ENCODE measurements around the gene GPC6.

The GPC6 gene

DNA sequence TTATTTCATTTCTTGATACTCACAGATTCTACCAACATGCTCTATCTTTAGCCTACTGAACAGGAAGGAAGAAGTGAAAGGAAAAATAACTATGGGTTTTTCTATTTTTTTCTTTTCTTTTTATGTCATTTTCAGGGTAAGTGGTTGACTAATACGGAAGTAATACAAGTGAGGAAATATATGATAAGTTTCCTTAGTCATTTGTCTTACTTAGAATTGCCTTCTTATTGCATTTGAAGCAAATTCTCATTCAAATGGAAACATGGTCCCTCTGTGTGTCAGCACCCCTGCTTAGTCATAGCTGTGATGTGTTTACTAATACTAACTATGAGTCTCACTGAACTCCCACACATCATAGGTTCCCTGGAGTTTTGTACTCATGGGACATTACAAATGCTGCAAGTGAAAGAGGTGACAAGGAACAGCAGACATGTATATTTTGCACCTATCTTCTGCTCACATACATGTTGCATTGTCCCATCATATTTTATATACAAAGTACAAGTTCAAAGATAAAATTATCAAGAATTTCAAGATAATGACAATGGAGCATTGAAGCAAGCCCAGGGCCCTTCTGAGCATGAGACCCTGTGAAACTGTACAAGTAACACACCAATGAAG, 1192.8 kb downstream of the GPC6 start:
- H2AFZ ChIP-seq (ENCODE audit: low read length) = no peak overlapping the region
- H3K36me3 ChIP-seq (replicated peaks; ENCODE audit: insufficient read depth, low read length) = no peaks in the 10 kb centered on the region
- no peak for DNase-seq
- no peaks in the 10 kb centered on the region for H3K9me2 ChIP-seq (replicated peaks; ENCODE audit: insufficient read depth, low read length)
- H3K9ac ChIP-seq (ENCODE audit: low read length) = no peak overlapping the region
- no peak overlapping the region for H3K27ac ChIP-seq (ENCODE audit: low read length)
- no peaks in the 10 kb centered on the region for H3F3A ChIP-seq (ENCODE audit: insufficient read depth, low read length)
- H4K20me1 ChIP-seq (ENCODE audit: insufficient read depth, low read length) = no peaks in the 10 kb centered on the region
- H3K4me1 ChIP-seq (ENCODE audit: low read length) = 0 out of 2 replicates have a peak, but pooled peaks cover 7% of the 10 kb centered on the region
- H3K9me3 ChIP-seq (replicated peaks; ENCODE audit: insufficient read depth, low read length) = no peaks in the 10 kb centered on the region
- no peak overlapping the region for H3K4me2 ChIP-seq (ENCODE audit: low read depth, low read length)
- H3K4me3 ChIP-seq (ENCODE audit: low read length) = no peak overlapping the region
- TF ChIP-seq, protein P1, sequence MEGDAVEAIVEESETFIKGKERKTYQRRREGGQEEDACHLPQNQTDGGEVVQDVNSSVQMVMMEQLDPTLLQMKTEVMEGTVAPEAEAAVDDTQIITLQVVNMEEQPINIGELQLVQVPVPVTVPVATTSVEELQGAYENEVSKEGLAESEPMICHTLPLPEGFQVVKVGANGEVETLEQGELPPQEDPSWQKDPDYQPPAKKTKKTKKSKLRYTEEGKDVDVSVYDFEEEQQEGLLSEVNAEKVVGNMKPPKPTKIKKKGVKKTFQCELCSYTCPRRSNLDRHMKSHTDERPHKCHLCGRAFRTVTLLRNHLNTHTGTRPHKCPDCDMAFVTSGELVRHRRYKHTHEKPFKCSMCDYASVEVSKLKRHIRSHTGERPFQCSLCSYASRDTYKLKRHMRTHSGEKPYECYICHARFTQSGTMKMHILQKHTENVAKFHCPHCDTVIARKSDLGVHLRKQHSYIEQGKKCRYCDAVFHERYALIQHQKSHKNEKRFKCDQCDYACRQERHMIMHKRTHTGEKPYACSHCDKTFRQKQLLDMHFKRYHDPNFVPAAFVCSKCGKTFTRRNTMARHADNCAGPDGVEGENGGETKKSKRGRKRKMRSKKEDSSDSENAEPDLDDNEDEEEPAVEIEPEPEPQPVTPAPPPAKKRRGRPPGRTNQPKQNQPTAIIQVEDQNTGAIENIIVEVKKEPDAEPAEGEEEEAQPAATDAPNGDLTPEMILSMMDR (IDR thresholded peaks at IDR 0.05; ENCODE audit: low read length) = no peak
- TF ChIP-seq EZH2 (optimal IDR thresholded peaks at IDR 0.05; ENCODE audit: low read depth, low read length) = no peak
- TF ChIP-seq EZH2phosphoT487 (IDR thresholded peaks at IDR 0.05; ENCODE audit: low read length) = no peak
- no peaks in the 10 kb centered on the region for H3K79me2 ChIP-seq (ENCODE audit: low read length)
- no peaks in the 10 kb centered on the region for H3K27me3 ChIP-seq (replicated peaks; ENCODE audit: insufficient read depth, low read length)

- no peak overlapping the region for H3K4me2 ChIP-seq (ENCODE audit: low read depth, low read length)
Measured at GRCh38 chr13:94419925-94420305, 1193.3 kb downstream of the GPC6 start.

DNA sequence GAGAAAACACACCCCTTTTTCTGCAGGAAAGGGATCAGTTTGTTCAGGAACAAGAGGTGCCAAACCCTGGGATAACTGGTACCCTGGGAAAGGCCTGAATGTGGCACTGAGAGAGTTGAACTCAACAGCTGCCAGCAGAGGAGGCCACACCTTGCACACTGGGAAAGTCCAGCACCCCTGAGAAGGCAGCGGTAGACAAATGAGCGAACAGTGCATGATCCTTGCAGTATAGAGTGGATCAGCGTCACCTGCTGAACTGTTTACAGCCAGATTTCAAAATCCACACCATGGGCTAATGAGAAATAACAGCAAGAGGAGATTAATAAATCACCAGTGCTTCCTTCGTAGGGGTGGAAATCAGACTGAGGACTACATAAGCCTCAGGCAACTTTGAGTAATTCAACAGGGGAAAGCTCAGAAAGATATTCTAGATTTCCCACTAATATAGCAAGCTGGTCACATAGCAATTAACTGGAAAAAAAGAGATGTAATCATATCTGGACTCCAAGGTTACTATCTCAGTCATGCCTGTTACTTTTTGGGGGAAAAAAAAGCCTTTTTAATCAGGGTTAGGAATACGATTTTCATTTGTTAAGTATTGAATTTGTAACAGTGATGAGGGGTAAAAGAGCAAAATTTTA, 1200.8 kb downstream of the GPC6 start:
- H3K27ac ChIP-seq (ENCODE audit: low read length) = no peak overlapping the region
- no peak overlapping the region for H2AFZ ChIP-seq (ENCODE audit: low read length)
- TF ChIP-seq, protein P1 (IDR thresholded peaks at IDR 0.05; ENCODE audit: low read length) = no peak
- no peak for TF ChIP-seq EZH2phosphoT487 (IDR thresholded peaks at IDR 0.05; ENCODE audit: low read length)
- no peak for TF ChIP-seq EZH2 (optimal IDR thresholded peaks at IDR 0.05; ENCODE audit: low read depth, low read length)

More at GRCh38 chr13:94419925-94420305, 1193.3 kb downstream of the GPC6 start:
- TF ChIP-seq, protein P1 (IDR thresholded peaks at IDR 0.05; ENCODE audit: low read length) = no peak
- TF ChIP-seq EZH2phosphoT487 (IDR thresholded peaks at IDR 0.05; ENCODE audit: low read length) (no peak), EZH2 (optimal IDR thresholded peaks at IDR 0.05; ENCODE audit: low read depth, low read length) (no peak)
- H3K4me1 ChIP-seq (ENCODE audit: low read length) = 0 out of 2 replicates have a peak, but pooled peaks cover 7% of the 10 kb centered on the region
- H3F3A ChIP-seq (ENCODE audit: insufficient read depth, low read length) = no peaks in the 10 kb centered on the region
- no peak overlapping the region for H3K4me3 ChIP-seq (ENCODE audit: low read length)
- H3K27me3 ChIP-seq (replicated peaks; ENCODE audit: insufficient read depth, low read length) = no peaks in the 10 kb centered on the region
- H3K27ac ChIP-seq (ENCODE audit: low read length) = no peak overlapping the region
- no peak for DNase-seq
- no peaks in the 10 kb centered on the region for H4K20me1 ChIP-seq (ENCODE audit: insufficient read depth, low read length)
- no peaks in the 10 kb centered on the region for H3K9me2 ChIP-seq (replicated peaks; ENCODE audit: insufficient read depth, low read length)
- H2AFZ ChIP-seq (ENCODE audit: low read length) = no peak overlapping the region
- H3K79me2 ChIP-seq (ENCODE audit: low read length) = no peaks in the 10 kb centered on the region
- H3K36me3 ChIP-seq (replicated peaks; ENCODE audit: insufficient read depth, low read length) = no peaks in the 10 kb centered on the region
- no peak overlapping the region for H3K9ac ChIP-seq (ENCODE audit: low read length)
- no peaks in the 10 kb centered on the region for H3K9me3 ChIP-seq (replicated peaks; ENCODE audit: insufficient read depth, low read length)

More for the DNA sequence above, 1200.8 kb downstream of the GPC6 start:
- Histone ChIP-seq H3K4me2 (ENCODE audit: low read depth, low read length) (no peak overlapping the region), H3F3A (ENCODE audit: insufficient read depth, low read length) (no peaks in the 10 kb centered on the region), H3K4me1 (ENCODE audit: low read length) (no peaks in the 10 kb centered on the region), H3K9me2 (replicated peaks; ENCODE audit: insufficient read depth, low read length) (no peaks in the 10 kb centered on the region), H3K9ac (ENCODE audit: low read length) (no peak overlapping the region), H3K79me2 (ENCODE audit: low read length) (no peaks in the 10 kb centered on the region), H3K9me3 (replicated peaks; ENCODE audit: insufficient read depth, low read length) (no peaks in the 10 kb centered on the region), H4K20me1 (ENCODE audit: insufficient read depth, low read length) (no peaks in the 10 kb centered on the region), H3K27me3 (replicated peaks; ENCODE audit: insufficient read depth, low read length) (no peaks in the 10 kb centered on the region), H3K4me3 (ENCODE audit: low read length) (no peak overlapping the region), H3K36me3 (replicated peaks; ENCODE audit: insufficient read depth, low read length) (no peaks in the 10 kb centered on the region)
- DNase-seq = no peak
